Stimulated activated CD8-positive, alpha-beta memory T cell treated with anti-CD3 and anti-CD28 coated beads, Interleukin-4, amount 100 ng/mL, for 48 hours (primary cell): ENCODE measurements around the gene AFP.

ENCODE experiments used
- DNase-seq: peaks from one replicate; pipeline ENCODE4 v3.0.0-alpha.2; 2020

AFP gene

GRCh38 chr4:73415807-73416238 is 20.2 kb upstream of the AFP start:
- DNase-seq = no peak

GRCh38 chr4:73416423-73417087 is 19.5 kb upstream of the AFP start:
- DNase-seq = no peak

GRCh38 chr4:73417342-73417741 is 18.7 kb upstream of the AFP start:
- no peak for DNase-seq

GRCh38 chr4:73417973-73418372 is 18.0 kb upstream of the AFP start:
- DNase-seq = no peak

- DNase-seq = no peak
These were observed 17.3 kb upstream of the AFP start for GRCh38 chr4:73418677-73419076.

- DNase-seq = no peak
These were observed 16.6 kb upstream of the AFP start for GRCh38 chr4:73419106-73420038.

- no peak for DNase-seq
These were observed 15.4 kb upstream of the AFP start for GRCh38 chr4:73420615-73421014.

GRCh38 chr4:73421708-73422457 is 14.1 kb upstream of the AFP start:
- no peak for DNase-seq

- no peak for DNase-seq
These were observed 13.6 kb upstream of the AFP start for GRCh38 chr4:73422458-73422752.

- DNase-seq = no peak
These were observed 12.8 kb upstream of the AFP start for GRCh38 chr4:73423184-73423583.

GRCh38 chr4:73426666-73427065 is 9.4 kb upstream of the AFP start:
- no peak for DNase-seq

- DNase-seq = no peak
These were observed 6.9 kb upstream of the AFP start for GRCh38 chr4:73429118-73429517.

GRCh38 chr4:73429826-73430587 is 6.0 kb upstream of the AFP start:
- DNase-seq = no peak

- no peak for DNase-seq
These were observed 4.2 kb upstream of the AFP start for GRCh38 chr4:73431813-73432168.

GRCh38 chr4:73432169-73433000 is 3.6 kb upstream of the AFP start:
- DNase-seq = no peak

- no peak for DNase-seq
These were observed 2.9 kb upstream of the AFP start for GRCh38 chr4:73433140-73433539.

GRCh38 chr4:73434311-73434710 is 1.7 kb upstream of the AFP start:
- no peak for DNase-seq

- no peak for DNase-seq
These were observed 895 bp downstream of the AFP start for GRCh38 chr4:73436674-73437557.

GRCh38 chr4:73437558-73437956 is 1.5 kb downstream of the AFP start:
- DNase-seq = no peak

GRCh38 chr4:73438048-73438447 is 2.0 kb downstream of the AFP start:
- no peak for DNase-seq

GRCh38 chr4:73438582-73439215 is 2.7 kb downstream of the AFP start:
- DNase-seq = no peak
